ENCODE results near the gene HDAC4.

Gene HDAC4

GRCh38 chr2:239137898-239138283 lies 262.9 kb downstream of the HDAC4 start:
- no peak for DNase-seq (ENCODE audit: low spot score)

DNA sequence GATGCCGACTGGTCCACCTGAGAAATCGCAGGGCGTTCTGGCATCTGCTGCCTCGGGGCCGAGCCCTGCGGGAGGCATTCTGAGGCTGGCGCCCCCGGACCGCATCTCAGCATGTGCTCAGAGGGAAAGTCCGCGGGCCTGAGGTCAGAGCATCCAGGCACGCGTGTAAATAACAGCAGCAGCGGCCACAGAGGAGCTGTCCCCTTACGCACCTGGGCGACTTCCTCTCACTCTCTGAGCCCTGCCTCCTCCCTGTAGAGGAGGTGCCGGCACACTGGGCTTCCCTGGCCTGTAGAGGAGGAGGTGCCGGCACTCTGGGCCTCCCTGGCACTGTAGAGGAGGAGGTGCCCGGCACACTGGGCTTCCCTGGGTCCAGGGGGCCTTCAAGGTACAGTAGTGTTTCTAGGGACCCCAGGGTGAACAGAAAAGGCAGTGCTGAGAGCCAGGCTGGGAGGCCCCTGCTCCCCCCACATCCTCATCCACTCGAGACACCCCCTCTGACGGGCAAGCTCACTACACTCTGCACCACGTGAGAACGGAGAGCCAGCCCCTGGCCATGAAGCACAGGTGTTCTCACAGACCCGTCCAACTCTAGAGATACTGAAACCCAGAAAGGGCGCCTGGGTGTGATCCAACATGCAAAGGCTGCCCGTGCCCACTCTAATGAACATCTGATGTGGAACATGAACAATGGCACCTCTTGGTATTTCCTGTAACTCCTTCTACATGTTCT lies 263.5 kb downstream of the HDAC4 start:
- DNase-seq (ENCODE audit: low spot score): no peak

- no peak for DNase-seq (ENCODE audit: low spot score)
These were observed 264.1 kb downstream of the HDAC4 start for GRCh38 chr2:239136762-239137161.

- DNase-seq (ENCODE audit: low spot score): no peak
These were observed 264.6 kb downstream of the HDAC4 start for GRCh38 chr2:239136203-239136602.

- DNase-seq (ENCODE audit: low spot score): no peak
These were observed 265.3 kb downstream of the HDAC4 start for GRCh38 chr2:239135531-239135930.

DNA sequence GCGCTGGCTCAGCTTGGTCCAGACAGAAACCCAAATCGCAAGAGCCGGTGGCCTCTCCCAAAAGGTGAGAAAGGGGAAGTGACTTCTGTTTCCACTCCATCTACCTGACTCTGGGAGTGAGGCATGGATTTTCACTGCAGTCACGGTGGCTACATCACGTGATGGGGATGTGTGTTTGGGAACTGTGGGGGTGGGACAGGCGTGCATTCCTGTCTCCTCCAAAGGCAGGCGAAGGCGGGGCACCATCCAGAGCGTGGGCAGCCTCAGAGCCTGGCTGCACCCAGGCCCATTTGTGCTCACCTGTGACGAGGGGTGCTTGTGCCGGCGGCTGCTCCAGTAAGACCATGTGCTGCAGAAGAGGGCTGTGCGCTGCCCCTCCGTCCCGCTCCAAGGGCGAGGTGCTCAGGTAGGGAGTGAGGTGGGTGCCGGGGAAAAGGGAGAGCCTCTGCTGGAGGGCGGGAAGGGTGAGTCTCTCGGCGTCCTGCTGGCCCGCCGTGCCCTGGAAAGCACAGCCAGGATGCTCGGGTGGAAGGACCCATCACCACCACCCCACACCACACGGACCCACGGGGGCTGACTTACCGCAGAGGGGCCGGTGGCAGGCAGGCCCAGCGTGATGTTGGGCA lies 266.8 kb downstream of the HDAC4 start:
- no peak for DNase-seq (ENCODE audit: low spot score)

DNA sequence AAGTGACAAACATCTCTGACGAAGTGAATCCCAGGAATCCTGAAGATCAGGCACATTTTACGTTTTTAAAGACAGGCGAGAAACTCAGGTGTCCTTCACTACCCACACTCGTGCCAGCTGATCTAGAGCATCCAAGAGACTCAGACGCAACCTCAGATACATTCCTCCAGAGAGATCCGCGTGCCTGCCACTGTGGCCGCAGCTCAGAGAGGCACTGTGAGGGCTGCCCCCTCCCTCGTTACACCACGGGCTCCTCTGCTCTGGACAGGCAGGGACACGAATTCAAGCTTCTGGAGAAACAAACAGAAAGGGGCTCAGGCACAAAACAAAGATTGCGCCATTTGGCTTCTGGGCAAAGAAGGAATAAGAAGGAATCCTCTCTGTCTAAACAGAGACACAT lies 268.0 kb downstream of the HDAC4 start:
- DNase-seq (ENCODE audit: low spot score): no peak

GRCh38 chr2:239132156-239132709 lies 268.6 kb downstream of the HDAC4 start:
- DNase-seq (ENCODE audit: low spot score): no peak

GRCh38 chr2:239131521-239131920 lies 269.3 kb downstream of the HDAC4 start:
- DNase-seq (ENCODE audit: low spot score): no peak

GRCh38 chr2:239130786-239131325 lies 270.0 kb downstream of the HDAC4 start:
- no peak for DNase-seq (ENCODE audit: low spot score)

GRCh38 chr2:239130041-239130440 lies 270.8 kb downstream of the HDAC4 start:
- DNase-seq (ENCODE audit: low spot score): no peak

- DNase-seq (ENCODE audit: low spot score): no peak
These were observed 271.5 kb downstream of the HDAC4 start for GRCh38 chr2:239129147-239129920.

DNA sequence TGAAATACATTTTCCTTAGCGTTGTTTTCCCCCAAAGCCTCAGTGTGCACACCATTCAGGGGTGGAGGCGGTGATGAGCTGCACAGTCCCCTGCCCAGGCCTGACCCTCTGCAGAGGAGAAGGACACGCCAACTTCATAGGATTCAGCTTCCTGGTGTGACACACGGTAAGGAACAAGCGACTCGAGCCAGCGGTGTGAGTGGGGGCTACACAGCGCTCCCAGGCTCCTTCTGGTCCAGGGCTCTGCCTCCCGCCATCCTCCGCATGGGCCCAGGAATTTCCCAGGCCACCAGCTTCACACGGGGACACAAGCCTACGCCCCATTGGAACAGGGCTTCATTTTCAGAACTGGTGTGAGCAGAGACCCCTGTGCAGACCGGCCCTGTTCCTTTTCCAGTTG lies 272.1 kb downstream of the HDAC4 start:
- no peak for DNase-seq (ENCODE audit: low spot score)

- no peak for DNase-seq (ENCODE audit: low spot score)
These were observed 273.3 kb downstream of the HDAC4 start for GRCh38 chr2:239127513-239127912.

- no peak for DNase-seq (ENCODE audit: low spot score)
These were observed 274.8 kb downstream of the HDAC4 start for GRCh38 chr2:239125726-239126675.

GRCh38 chr2:239124152-239124899 lies 276.5 kb downstream of the HDAC4 start:
- no peak for DNase-seq (ENCODE audit: low spot score)

DNA sequence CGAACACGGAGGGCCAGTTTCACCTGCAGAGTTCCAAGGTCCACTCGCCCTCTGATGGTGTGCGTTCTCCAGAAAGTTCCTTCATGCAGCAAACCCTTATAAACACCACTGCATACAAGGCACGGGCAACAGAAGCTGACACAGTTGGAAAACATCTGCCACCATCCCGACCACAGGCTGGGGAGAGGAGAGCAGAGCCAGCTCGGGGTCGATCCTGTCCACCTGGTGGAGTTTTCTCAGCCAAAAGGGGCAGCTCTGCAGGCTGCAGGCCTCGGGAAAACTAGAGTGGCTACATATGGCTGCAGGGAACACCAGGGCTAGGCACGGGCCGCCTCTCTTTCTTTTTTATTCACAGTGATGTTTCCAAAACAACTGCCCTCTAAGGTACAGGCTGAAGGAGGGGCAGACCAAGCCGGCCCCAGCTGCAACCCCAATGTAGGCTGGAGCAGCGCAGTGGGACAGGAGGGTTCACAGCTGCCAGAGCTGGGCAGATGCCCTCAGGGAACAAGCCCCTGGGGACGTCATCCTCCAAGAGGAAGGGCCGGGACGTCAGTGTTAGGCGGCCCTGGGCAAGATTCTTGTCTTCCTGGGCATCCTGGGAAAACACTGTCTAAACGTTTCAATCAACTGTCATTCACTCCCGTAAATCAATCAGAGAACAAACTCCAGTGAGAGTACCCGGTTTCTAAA lies 278.3 kb downstream of the HDAC4 start:
- DNase-seq (ENCODE audit: low spot score): no peak

DNA sequence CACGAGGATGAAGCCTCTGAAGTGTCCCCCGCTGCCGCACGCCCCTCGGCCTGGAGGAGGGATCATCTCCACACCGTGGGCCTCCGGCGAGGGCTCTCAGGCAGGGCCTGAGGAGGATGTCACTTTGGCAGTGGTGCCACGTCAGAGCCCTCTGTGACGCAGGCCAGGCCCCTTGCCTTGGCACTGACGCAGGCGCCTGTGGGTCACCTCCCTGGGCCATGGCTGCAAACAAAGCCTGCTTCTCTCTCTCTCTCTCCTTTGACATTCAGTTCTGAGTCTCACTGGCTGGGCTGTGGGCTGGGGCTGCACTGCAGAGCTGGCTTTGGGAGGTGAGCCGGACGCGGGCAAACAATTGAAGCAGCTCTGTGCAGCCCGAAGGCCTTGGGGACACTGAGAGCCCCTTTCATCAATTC lies 279.2 kb downstream of the HDAC4 start:
- DNase-seq (ENCODE audit: low spot score): no peak

DNA sequence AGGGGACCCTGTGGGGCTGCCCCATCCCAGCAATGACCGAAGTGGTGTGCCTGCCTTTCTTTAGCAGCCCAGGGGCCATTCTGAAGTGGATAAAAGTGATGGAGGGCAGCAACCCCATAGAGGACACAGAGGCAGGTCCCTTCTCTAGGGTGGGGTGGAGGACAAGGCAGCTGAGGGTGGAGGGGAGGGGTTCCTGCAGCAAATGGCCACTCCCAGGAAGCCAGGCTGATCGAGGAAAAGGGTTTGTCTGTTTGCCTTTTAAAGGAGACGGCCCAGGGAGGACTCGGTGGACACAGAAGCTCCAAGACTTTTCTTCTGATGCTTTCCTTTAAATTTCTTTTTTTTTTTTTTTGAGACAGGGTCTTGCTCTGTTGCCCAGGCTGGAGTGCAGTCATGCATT lies 280.2 kb downstream of the HDAC4 start:
- no peak for DNase-seq (ENCODE audit: low spot score)
